Ectodermal cell (in vitro differentiated cells): ENCODE data around the gene CACNB4.

Experiments
- H3K27ac ChIP-seq: 2 replicates; pipeline ENCODE4 v1.7.0; 2013; ENCODE audit warnings: mild to moderate bottlenecking, low read depth, low read length; ENCODE audit not compliant: insufficient read depth, poor library complexity, severe bottlenecking
- H3K27me3 ChIP-seq: 2 replicates; pipeline ENCODE4 v1.7.0; 2013; ENCODE audit warnings: mild to moderate bottlenecking, low read length; ENCODE audit not compliant: insufficient read depth, control insufficient read depth, poor library complexity, severe bottlenecking
- H3K36me3 ChIP-seq: one replicate; pipeline ENCODE4 v1.7.0; 2013; ENCODE audit warnings: low read length; ENCODE audit not compliant: control insufficient read depth, insufficient read depth
- H3K4me1 ChIP-seq: one replicate; pipeline ENCODE4 v1.7.0; 2013; ENCODE audit warnings: low read length; ENCODE audit not compliant: control insufficient read depth, insufficient read depth
- H3K4me3 ChIP-seq: 2 replicates; pipeline ENCODE4 v1.7.0; 2013; ENCODE audit warnings: low read depth, low read length, control low read depth; ENCODE audit not compliant: insufficient read depth
- H3K9me3 ChIP-seq: 2 replicates; pipeline ENCODE4 v1.7.0; 2013; ENCODE audit warnings: mild to moderate bottlenecking, low read length, moderate library complexity; ENCODE audit not compliant: control insufficient read depth
- WGBS, 2 experiments: methylation state at CpG; one replicate each; pipeline ENCODE4 v1.1.7; 2013; ENCODE audit warnings: missing lambda C conversion rate in 2 of 2; 5-methylcytosine and 5-hydroxymethylcytosine counted together

CACNB4 gene

GRCh38 chr2:152056418-152056817 lies 42.4 kb downstream of the CACNB4 start:
- Histone ChIP-seq H3K27ac (no peak overlapping the region), H3K36me3 (no peaks in the 10 kb centered on the region), H3K27me3 (no peaks in the 10 kb centered on the region), H3K4me3 (no peak overlapping the region), H3K9me3 (no peaks in the 10 kb centered on the region), H3K4me1 (no peaks in the 10 kb centered on the region)
- WGBS, 2 experiments = 68 to 73% methylated on average over 4 of the region's 4 CpGs

- Histone ChIP-seq H3K36me3 (no peaks in the 10 kb centered on the region), H3K27me3 (no peaks in the 10 kb centered on the region), H3K27ac (no peak overlapping the region), H3K4me1 (no peaks in the 10 kb centered on the region), H3K9me3 (no peaks in the 10 kb centered on the region), H3K4me3 (no peak overlapping the region)
- WGBS, 2 experiments = 87 to 90% methylated on average over 8 of the region's 8 CpGs
Measured at GRCh38 chr2:152055366-152056108, 43.3 kb downstream of the CACNB4 start.

- Histone ChIP-seq H3K27me3 (no peaks in the 10 kb centered on the region), H3K4me3 (no peak overlapping the region), H3K9me3 (no peaks in the 10 kb centered on the region), H3K4me1 (no peaks in the 10 kb centered on the region), H3K36me3 (no peaks in the 10 kb centered on the region), H3K27ac (no peak overlapping the region)
- whole genome bisulfite sequencing, 2 experiments = 92 to 95% methylated on average over 2 of the region's 2 CpGs
Measured at GRCh38 chr2:152054593-152054992, 44.3 kb downstream of the CACNB4 start.

GRCh38 chr2:152051436-152051835 lies 47.4 kb downstream of the CACNB4 start:
- Histone ChIP-seq H3K4me1 (no peaks in the 10 kb centered on the region), H3K4me3 (no peak overlapping the region), H3K27ac (no peak overlapping the region), H3K9me3 (no peaks in the 10 kb centered on the region), H3K36me3 (no peaks in the 10 kb centered on the region), H3K27me3 (no peaks in the 10 kb centered on the region)
- WGBS, 2 experiments = 84 to 93% methylated on average over 3 of the region's 3 CpGs

GRCh38 chr2:152050915-152051314 lies 47.9 kb downstream of the CACNB4 start:
- 93 to 95% methylated on average over 5 to 6 of the region's 6 CpGs for WGBS, 2 experiments
- no peak overlapping the region for H3K27ac ChIP-seq
- no peaks in the 10 kb centered on the region for H3K36me3 ChIP-seq
- no peaks in the 10 kb centered on the region for H3K9me3 ChIP-seq
- no peaks in the 10 kb centered on the region for H3K4me1 ChIP-seq
- H3K27me3 ChIP-seq = no peaks in the 10 kb centered on the region
- no peak overlapping the region for H3K4me3 ChIP-seq

- no peaks in the 10 kb centered on the region for H3K36me3 ChIP-seq
- H3K4me3 ChIP-seq = no peak overlapping the region
- H3K27me3 ChIP-seq = no peaks in the 10 kb centered on the region
- no peak overlapping the region for H3K27ac ChIP-seq
- H3K9me3 ChIP-seq = no peaks in the 10 kb centered on the region
- WGBS, 2 experiments = 41 to 44% methylated on average over 3 of the region's 3 CpGs
- H3K4me1 ChIP-seq = no peaks in the 10 kb centered on the region
Measured at GRCh38 chr2:152050341-152050740, 48.5 kb downstream of the CACNB4 start.

GRCh38 chr2:152049541-152049940 lies 49.3 kb downstream of the CACNB4 start:
- Histone ChIP-seq H3K36me3 (no peaks in the 10 kb centered on the region), H3K4me1 (no peaks in the 10 kb centered on the region), H3K27ac (no peak overlapping the region), H3K4me3 (no peak overlapping the region), H3K9me3 (no peaks in the 10 kb centered on the region), H3K27me3 (no peaks in the 10 kb centered on the region)
- 90 to 92% methylated on average over 4 of the region's 4 CpGs for WGBS, 2 experiments

GRCh38 chr2:152047824-152048471 lies 50.9 kb downstream of the CACNB4 start:
- no peak overlapping the region for H3K4me3 ChIP-seq
- WGBS, 2 experiments = 78 to 79% methylated on average over 6 of the region's 6 CpGs
- no peaks in the 10 kb centered on the region for H3K36me3 ChIP-seq

GRCh38 chr2:152046940-152047339 lies 51.9 kb downstream of the CACNB4 start:
- Histone ChIP-seq H3K9me3 (no peaks in the 10 kb centered on the region), H3K27ac (no peak overlapping the region), H3K27me3 (no peaks in the 10 kb centered on the region), H3K36me3 (no peaks in the 10 kb centered on the region), H3K4me3 (no peak overlapping the region), H3K4me1 (no peaks in the 10 kb centered on the region)
- WGBS, 2 experiments = 84 to 90% methylated on average over 4 of the region's 4 CpGs

More at GRCh38 chr2:152047824-152048471, 50.9 kb downstream of the CACNB4 start:
- H3K9me3 ChIP-seq = no peaks in the 10 kb centered on the region
- H3K27ac ChIP-seq = no peak overlapping the region
- no peaks in the 10 kb centered on the region for H3K27me3 ChIP-seq
- H3K4me1 ChIP-seq = no peaks in the 10 kb centered on the region

GRCh38 chr2:152042636-152043615 lies 55.9 kb downstream of the CACNB4 start:
- Histone ChIP-seq H3K4me1 (peaks cover 6% of the 10 kb centered on the region), H3K27ac (no peak overlapping the region), H3K36me3 (no peaks in the 10 kb centered on the region), H3K9me3 (no peaks in the 10 kb centered on the region), H3K27me3 (no peaks in the 10 kb centered on the region), H3K4me3 (no peak overlapping the region)
- 76 to 79% methylated on average over 16 of the region's 16 CpGs for WGBS, 2 experiments
